ENCODE data around the gene SSC5D. TPM values are rescaled to one million over a fixed set of nuclear protein-coding genes. Genes with fewer than 3 reads are reported as not detected.

SSC5D gene
- total and polyA plus RNA-seq, 2 of the 4 experiments (the other 2 are of a cell fraction), result 1.4 to 19.1 TPM

DNA sequence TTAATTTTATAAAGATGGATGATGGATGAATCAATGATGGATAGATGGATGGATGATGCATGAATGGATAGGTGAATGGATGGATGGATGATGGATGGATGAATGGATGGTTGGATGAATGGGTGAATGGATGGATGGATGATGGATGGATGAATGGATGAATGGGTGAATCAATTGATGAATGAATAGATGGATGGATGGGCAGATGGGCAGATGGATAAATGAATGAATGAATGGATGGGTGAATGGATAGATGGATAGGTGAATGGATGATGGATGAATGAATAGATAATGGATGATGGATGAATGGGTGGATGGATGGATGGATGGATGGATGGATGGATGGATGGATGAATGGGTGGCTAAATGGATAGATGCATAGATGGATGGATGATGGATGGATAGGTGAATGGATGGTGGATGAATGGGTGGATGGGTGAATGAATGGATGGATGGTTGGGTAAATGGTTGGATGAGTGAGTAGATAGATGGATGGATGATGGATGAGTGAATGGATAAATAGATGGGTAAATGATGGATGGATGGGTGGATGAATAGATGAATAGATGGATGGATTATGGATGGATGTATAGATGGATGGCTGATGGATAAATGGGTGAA lies 79.6 kb downstream of the SSC5D start:
- POLR2A ChIA-PET (ENCODE audit: unreplicated experiment), result no interaction called here
- Histone ChIP-seq H4K5ac (ENCODE audit: low read depth, low read length) (no peak overlapping the region), H4K91ac (ENCODE audit: insufficient read depth, low read depth, low read length) (no peak overlapping the region), H3K14ac (replicated peaks; ENCODE audit: low read depth, low read length) (no peak overlapping the region), H3K9me3 (ENCODE audit: control insufficient read depth, insufficient read depth, low read length) (no peaks in the 10 kb centered on the region), H3K36me3 (ENCODE audit: control insufficient read depth, insufficient read depth, low read length) (no peaks in the 10 kb centered on the region), H2BK20ac (ENCODE audit: low read depth, low read length) (no peak overlapping the region), H4K20me1 (ENCODE audit: insufficient read depth, low read length) (no peaks in the 10 kb centered on the region), H3K4me2 (ENCODE audit: low read depth, low read length) (no peak overlapping the region), H2AK5ac (ENCODE audit: low read depth, low read length) (no peak overlapping the region), H3K27me3 (ENCODE audit: control insufficient read depth, insufficient read depth, low read length) (peaks cover 12% of the 10 kb centered on the region), H2BK5ac (ENCODE audit: low read depth, low read length, poor library complexity, severe bottlenecking) (peak overlapping the region; percentile 33), H3K9ac (ENCODE audit: low read depth, low read length) (no peak overlapping the region), H3K4ac (ENCODE audit: low read depth, low read length) (no peak overlapping the region), H3K4me1 (ENCODE audit: control insufficient read depth, insufficient read depth, low read length) (no peaks in the 10 kb centered on the region), H3K18ac (ENCODE audit: low read depth, low read length) (no peak overlapping the region), H2BK15ac (ENCODE audit: low read depth, low read length) (no peak overlapping the region), H3K9me1 (ENCODE audit: insufficient read depth, low read length) (no peaks in the 10 kb centered on the region), H4K8ac (ENCODE audit: low read depth in 2 of 2, low read length in 2 of 2) (no peak overlapping the region), H2AFZ (replicated peaks; ENCODE audit: low read length, poor library complexity) (no peak overlapping the region), H3K23ac (ENCODE audit: low read depth, low read length) (no peak overlapping the region), H3K56ac (ENCODE audit: extremely low read depth, insufficient read depth, low read length) (no peak overlapping the region), H3K4me3 (ENCODE audit: insufficient read depth, low read depth, low read length) (no peak overlapping the region), H3K27ac (ENCODE audit: insufficient read depth, low read length) (no peak overlapping the region), H3K79me1 (ENCODE audit: low read depth in 1 of 2, low read length in 2 of 2) (no peaks in the 10 kb centered on the region), H2AK9ac (replicated peaks; ENCODE audit: low read depth, low read length, poor library complexity) (no peak overlapping the region), H2BK120ac (ENCODE audit: low read depth, low read length) (no peak overlapping the region)
- no TSS peak for BruUV-seq (replicated peaks)
- ATAC-seq (ENCODE audit: low read depth) (no peak), DNase-seq (no peak)
- intact Hi-C loops (cut with micrococcal nuclease), result no loop called here
- in situ Hi-C loops (cut with MboI; ENCODE audit: low sequenced_read_pairs), result no loop called here
- dilution Hi-C loops (cut with HindIII; ENCODE audit: low sequenced_read_pairs, unreplicated experiment), result no loop called here
- TF ChIP-seq MXI1 (IDR thresholded peaks at IDR 0.05; ENCODE audit: borderline replicate concordance, low read depth, low read length), result no peak
- TF ChIP-seq, protein P1, sequence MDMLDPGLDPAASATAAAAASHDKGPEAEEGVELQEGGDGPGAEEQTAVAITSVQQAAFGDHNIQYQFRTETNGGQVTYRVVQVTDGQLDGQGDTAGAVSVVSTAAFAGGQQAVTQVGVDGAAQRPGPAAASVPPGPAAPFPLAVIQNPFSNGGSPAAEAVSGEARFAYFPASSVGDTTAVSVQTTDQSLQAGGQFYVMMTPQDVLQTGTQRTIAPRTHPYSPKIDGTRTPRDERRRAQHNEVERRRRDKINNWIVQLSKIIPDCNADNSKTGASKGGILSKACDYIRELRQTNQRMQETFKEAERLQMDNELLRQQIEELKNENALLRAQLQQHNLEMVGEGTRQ (IDR thresholded peaks at IDR 0.05; ENCODE audit: low read depth, low read length), result no peak
- no peak for TF ChIP-seq RFX5 (IDR thresholded peaks at IDR 0.05; ENCODE audit: low read depth, low read length)
- CTCF ChIA-PET, result no interaction called here

Other genes starting within 250 kb of the SSC5D start
- 19.9 and 20.0 TPM in 2 replicates for gene PPP6R1, start 229.4 kb upstream of the SSC5D start, total RNA-seq (2012; rRNA removed)
- 50.1 and 50.2 TPM in 2 replicates for gene PPP6R1, start 229.4 kb upstream of the SSC5D start, polyA plus RNA-seq (2012; rRNA removed)
- gene HSPBP1, start 208.3 kb upstream of the SSC5D start, total RNA-seq (2012; rRNA removed), result 19.7 and 21.0 TPM in 2 replicates
- gene HSPBP1, start 208.3 kb upstream of the SSC5D start, polyA plus RNA-seq (2012; rRNA removed), result 43.2 and 52.5 TPM in 2 replicates
- gene BRSK1, start 204.4 kb upstream of the SSC5D start, total RNA-seq (2012; rRNA removed), result 1.9 and 2.5 TPM in 2 replicates
- 22.3 and 31.1 TPM in 2 replicates for gene BRSK1, start 204.4 kb upstream of the SSC5D start, polyA plus RNA-seq (2012; rRNA removed)
- not detected in 2 replicates for gene TMEM150B, start 163.1 kb upstream of the SSC5D start, total RNA-seq (2012; rRNA removed)
- not detected in 2 replicates for gene TMEM150B, start 163.1 kb upstream of the SSC5D start, polyA plus RNA-seq (2012; rRNA removed)
- 1.8 and 1.9 TPM in 2 replicates for gene KMT5C, start 148.6 kb upstream of the SSC5D start, total RNA-seq (2012; rRNA removed)
- gene KMT5C, start 148.6 kb upstream of the SSC5D start, polyA plus RNA-seq (2012; rRNA removed), result 5.9 and 6.9 TPM in 2 replicates
- not detected in 2 replicates for gene COX6B2, start 133.7 kb upstream of the SSC5D start, total RNA-seq (2012; rRNA removed)
- 0.19 and 0.39 TPM in 2 replicates for gene COX6B2, start 133.7 kb upstream of the SSC5D start, polyA plus RNA-seq (2012; rRNA removed)
- gene GARIN5B, start 125.2 kb upstream of the SSC5D start, total RNA-seq (2012; rRNA removed), result not detected in 2 replicates
- gene GARIN5B, start 125.2 kb upstream of the SSC5D start, polyA plus RNA-seq (2012; rRNA removed), result not detected in 2 replicates
- 14.3 and 15.6 TPM in 2 replicates for gene IL11, start 118.0 kb upstream of the SSC5D start, total RNA-seq (2012; rRNA removed)
- 33.6 and 38.9 TPM in 2 replicates for gene IL11, start 118.0 kb upstream of the SSC5D start, polyA plus RNA-seq (2012; rRNA removed)
- not detected in 2 replicates for gene TMEM190, start 111.6 kb upstream of the SSC5D start, total RNA-seq (2012; rRNA removed)
- 1.4 and 1.6 TPM in 2 replicates for gene TMEM190, start 111.6 kb upstream of the SSC5D start, polyA plus RNA-seq (2012; rRNA removed)
- gene TMEM238, start 104.1 kb upstream of the SSC5D start, total RNA-seq (2012; rRNA removed), result not detected in 2 replicates
- not detected in 2 replicates for gene TMEM238, start 104.1 kb upstream of the SSC5D start, polyA plus RNA-seq (2012; rRNA removed)
- 386 and 998 TPM in 2 replicates for gene RPL28, start 102.5 kb upstream of the SSC5D start, total RNA-seq (2012; rRNA removed)
- 1,428 and 1,693 TPM in 2 replicates for gene RPL28, start 102.5 kb upstream of the SSC5D start, polyA plus RNA-seq (2012; rRNA removed)
- 69.5 and 74.4 TPM in 2 replicates for gene UBE2S, start 80.6 kb upstream of the SSC5D start, total RNA-seq (2012; rRNA removed)
- gene UBE2S, start 80.6 kb upstream of the SSC5D start, polyA plus RNA-seq (2012; rRNA removed), result 104 and 177 TPM in 2 replicates
- gene SHISA7, start 45.1 kb upstream of the SSC5D start, total RNA-seq (2012; rRNA removed), result not detected in 2 replicates
- gene SHISA7, start 45.1 kb upstream of the SSC5D start, polyA plus RNA-seq (2012; rRNA removed), result 0.03 TPM in 1 of 2 replicates, not detected in the other
- gene ISOC2, start 26.8 kb upstream of the SSC5D start, total RNA-seq (2012; rRNA removed), result 46.7 and 56.1 TPM in 2 replicates
- 82.1 and 119 TPM in 2 replicates for gene ISOC2, start 26.8 kb upstream of the SSC5D start, polyA plus RNA-seq (2012; rRNA removed)
- not detected in 2 replicates for gene C19orf85, start 23.7 kb upstream of the SSC5D start, total RNA-seq (2012; rRNA removed)
- gene C19orf85, start 23.7 kb upstream of the SSC5D start, polyA plus RNA-seq (2012; rRNA removed), result not detected in 2 replicates
- 0.18 and 0.28 TPM in 2 replicates for gene ZNF628, start 11.8 kb upstream of the SSC5D start, total RNA-seq (2012; rRNA removed)
- gene ZNF628, start 11.8 kb upstream of the SSC5D start, polyA plus RNA-seq (2012; rRNA removed), result 1.9 and 2.6 TPM in 2 replicates
- gene NAT14, start 3.2 kb upstream of the SSC5D start, total RNA-seq (2012; rRNA removed), result 4.3 and 7.2 TPM in 2 replicates
- 40.9 and 41.2 TPM in 2 replicates for gene NAT14, start 3.2 kb upstream of the SSC5D start, polyA plus RNA-seq (2012; rRNA removed)
- gene SBK2, start 48.7 kb downstream of the SSC5D start, total RNA-seq (2012; rRNA removed), result not detected in 2 replicates
- gene SBK2, start 48.7 kb downstream of the SSC5D start, polyA plus RNA-seq (2012; rRNA removed), result 0.30 and 0.48 TPM in 2 replicates
- gene SBK3, start 57.1 kb downstream of the SSC5D start, total RNA-seq (2012; rRNA removed), result 0.18 TPM in 1 of 2 replicates, not detected in the other
- gene SBK3, start 57.1 kb downstream of the SSC5D start, polyA plus RNA-seq (2012; rRNA removed), result 0.05 and 0.16 TPM in 2 replicates
- 0.54 and 0.83 TPM in 2 replicates for gene ZNF579, start 92.4 kb downstream of the SSC5D start, total RNA-seq (2012; rRNA removed)
- gene ZNF579, start 92.4 kb downstream of the SSC5D start, polyA plus RNA-seq (2012; rRNA removed), result 9.0 and 10.7 TPM in 2 replicates
- gene FIZ1, start 111.1 kb downstream of the SSC5D start, total RNA-seq (2012; rRNA removed), result 0.83 and 1.3 TPM in 2 replicates
- 5.5 and 5.9 TPM in 2 replicates for gene FIZ1, start 111.1 kb downstream of the SSC5D start, polyA plus RNA-seq (2012; rRNA removed)
- gene ZNF524, start 111.9 kb downstream of the SSC5D start, total RNA-seq (2012; rRNA removed), result 2.3 and 2.8 TPM in 2 replicates
- gene ZNF524, start 111.9 kb downstream of the SSC5D start, polyA plus RNA-seq (2012; rRNA removed), result 6.6 and 8.0 TPM in 2 replicates
- under 0.01 TPM in 2 replicates for gene ZNF865, start 117.2 kb downstream of the SSC5D start, total RNA-seq (2012; rRNA removed)
- gene ZNF865, start 117.2 kb downstream of the SSC5D start, polyA plus RNA-seq (2012; rRNA removed), result 4.6 and 6.3 TPM in 2 replicates
- gene ZNF784, start 136.1 kb downstream of the SSC5D start, total RNA-seq (2012; rRNA removed), result 2.5 TPM in 2 replicates
- 3.7 and 4.1 TPM in 2 replicates for gene ZNF784, start 136.1 kb downstream of the SSC5D start, polyA plus RNA-seq (2012; rRNA removed)
- 1.4 and 1.7 TPM in 2 replicates for gene ZNF580, start 152.6 kb downstream of the SSC5D start, total RNA-seq (2012; rRNA removed)
- gene ZNF580, start 152.6 kb downstream of the SSC5D start, polyA plus RNA-seq (2012; rRNA removed), result 36.9 and 44.4 TPM in 2 replicates
- gene ZNF581, start 155.2 kb downstream of the SSC5D start, total RNA-seq (2012; rRNA removed), result 9.7 and 10.0 TPM in 2 replicates
- 21.9 and 24.5 TPM in 2 replicates for gene ZNF581, start 155.2 kb downstream of the SSC5D start, polyA plus RNA-seq (2012; rRNA removed)
- 2.2 and 2.3 TPM in 2 replicates for gene CCDC106, start 159.8 kb downstream of the SSC5D start, total RNA-seq (2012; rRNA removed)
- 13.6 and 15.0 TPM in 2 replicates for gene CCDC106, start 159.8 kb downstream of the SSC5D start, polyA plus RNA-seq (2012; rRNA removed)
- 96.1 and 120 TPM in 2 replicates for gene U2AF2, start 166.6 kb downstream of the SSC5D start, total RNA-seq (2012; rRNA removed)
- gene U2AF2, start 166.6 kb downstream of the SSC5D start, polyA plus RNA-seq (2012; rRNA removed), result 260 and 303 TPM in 2 replicates
- gene EPN1, start 186.8 kb downstream of the SSC5D start, total RNA-seq (2012; rRNA removed), result 19.0 and 21.9 TPM in 2 replicates
- 122 and 127 TPM in 2 replicates for gene EPN1, start 186.8 kb downstream of the SSC5D start, polyA plus RNA-seq (2012; rRNA removed)
- not detected in 2 replicates for gene NLRP9, start 250.0 kb downstream of the SSC5D start, total RNA-seq (2012; rRNA removed)
- gene NLRP9, start 250.0 kb downstream of the SSC5D start, polyA plus RNA-seq (2012; rRNA removed), result not detected in 2 replicates

Measured in IMR-90 (cell line).